GM12865 (cell line): ENCODE data around the gene GBP4.

Experiments used
- DNase-seq: peaks from one replicate; pipeline ENCODE4 v3.0.0; 2010; ENCODE audit warnings: low read depth
- H3K4me3 ChIP-seq: 2 replicates; pipeline ENCODE4 v1.5.1; 2011; ENCODE audit warnings: mild to moderate bottlenecking, low read depth, low read length, control low read depth
- TF ChIP-seq, protein P1 (sequence below): IDR thresholded peaks from 2 replicates; pipeline ENCODE4 v1.5.1; 2011; ENCODE audit warnings: low read length, control low read depth, low read depth, inconsistent platforms; ENCODE audit not compliant: insufficient read depth; ENCODE audit errors: missing control alignments

The GBP4 gene

DNA sequence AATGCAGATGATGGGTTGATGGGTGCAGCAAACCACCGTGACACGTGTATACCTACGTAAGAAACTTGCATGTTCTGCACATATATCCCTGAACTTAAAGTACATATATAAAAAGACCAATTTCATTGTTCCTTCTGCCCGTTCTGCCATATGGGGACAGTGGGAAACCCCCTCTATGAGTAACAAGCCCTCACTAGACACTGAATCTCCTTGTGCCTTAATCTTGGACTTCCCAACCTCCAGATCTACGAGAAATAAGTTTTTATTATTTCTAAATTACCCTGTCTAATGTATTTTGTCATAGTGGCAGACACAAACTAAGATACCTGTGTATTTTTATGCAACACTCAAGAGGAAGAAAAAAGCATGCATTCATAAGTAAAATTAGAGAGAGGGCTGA, 32.9 kb downstream of the GBP4 start:
- no peak for DNase-seq
- H3K4me3 ChIP-seq: no peak overlapping the region
- TF ChIP-seq, protein P1, sequence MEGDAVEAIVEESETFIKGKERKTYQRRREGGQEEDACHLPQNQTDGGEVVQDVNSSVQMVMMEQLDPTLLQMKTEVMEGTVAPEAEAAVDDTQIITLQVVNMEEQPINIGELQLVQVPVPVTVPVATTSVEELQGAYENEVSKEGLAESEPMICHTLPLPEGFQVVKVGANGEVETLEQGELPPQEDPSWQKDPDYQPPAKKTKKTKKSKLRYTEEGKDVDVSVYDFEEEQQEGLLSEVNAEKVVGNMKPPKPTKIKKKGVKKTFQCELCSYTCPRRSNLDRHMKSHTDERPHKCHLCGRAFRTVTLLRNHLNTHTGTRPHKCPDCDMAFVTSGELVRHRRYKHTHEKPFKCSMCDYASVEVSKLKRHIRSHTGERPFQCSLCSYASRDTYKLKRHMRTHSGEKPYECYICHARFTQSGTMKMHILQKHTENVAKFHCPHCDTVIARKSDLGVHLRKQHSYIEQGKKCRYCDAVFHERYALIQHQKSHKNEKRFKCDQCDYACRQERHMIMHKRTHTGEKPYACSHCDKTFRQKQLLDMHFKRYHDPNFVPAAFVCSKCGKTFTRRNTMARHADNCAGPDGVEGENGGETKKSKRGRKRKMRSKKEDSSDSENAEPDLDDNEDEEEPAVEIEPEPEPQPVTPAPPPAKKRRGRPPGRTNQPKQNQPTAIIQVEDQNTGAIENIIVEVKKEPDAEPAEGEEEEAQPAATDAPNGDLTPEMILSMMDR: no peak

DNA sequence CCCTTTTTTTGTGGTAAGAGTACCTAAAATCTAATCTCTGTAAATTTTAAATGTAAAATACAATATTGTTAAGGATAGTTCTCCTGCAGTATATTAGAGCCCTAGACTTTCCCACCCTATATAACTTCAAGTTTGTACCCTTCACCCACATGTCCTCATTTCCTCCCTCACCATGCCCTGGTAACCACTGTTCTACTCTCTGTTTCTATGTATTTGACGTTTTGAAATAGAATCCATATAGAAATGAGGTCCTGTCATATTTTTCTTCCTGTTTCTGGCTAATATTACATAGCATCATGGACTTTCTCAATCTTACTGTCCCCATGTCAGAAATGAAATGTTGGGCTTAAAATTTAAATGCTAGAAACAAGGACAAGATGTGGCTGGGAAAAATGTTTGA, 47.7 kb downstream of the GBP4 start:
- DNase-seq: no peak
- H3K4me3 ChIP-seq: no peak overlapping the region
- TF ChIP-seq, protein P1: no peak

DNA sequence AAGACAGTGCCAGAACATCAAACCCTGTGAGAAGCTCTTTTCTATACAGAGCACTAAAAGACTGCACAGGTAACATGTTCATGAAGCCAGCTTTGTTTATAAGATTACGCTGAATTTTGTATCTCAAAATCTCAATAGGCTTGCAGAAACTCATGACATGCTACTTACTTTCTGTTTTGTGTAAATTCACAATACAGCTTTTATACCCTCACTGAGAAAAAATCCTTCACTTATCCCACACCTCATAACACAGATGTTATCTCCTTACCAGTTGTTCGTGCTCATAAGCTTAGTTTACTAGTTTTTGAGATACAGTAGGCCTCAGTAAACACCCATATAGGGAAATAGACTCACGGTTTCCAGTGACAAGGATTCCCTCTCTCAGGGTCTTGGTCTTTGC, 48.8 kb downstream of the GBP4 start:
- DNase-seq: no peak
- H3K4me3 ChIP-seq: no peak overlapping the region
- TF ChIP-seq, protein P1: no peak

DNA sequence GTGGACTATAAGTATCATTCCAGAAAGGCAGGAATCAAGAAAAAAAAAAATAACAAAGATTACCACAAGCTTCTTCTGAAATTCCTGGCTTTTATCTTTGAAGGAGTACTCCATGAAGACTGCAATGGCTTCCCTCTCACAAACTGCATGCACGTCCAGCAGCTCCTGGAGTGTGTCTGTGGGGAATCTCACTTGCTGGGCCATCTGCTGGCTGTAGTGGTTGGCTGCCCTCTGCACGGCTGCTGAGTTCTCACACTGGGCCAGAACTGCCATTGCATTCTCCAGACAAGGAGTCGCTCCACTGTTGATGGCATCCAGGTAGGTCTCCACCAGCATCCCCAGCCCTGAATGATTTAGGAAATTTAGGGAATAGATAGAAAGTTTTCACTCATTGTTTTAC, 49.5 kb downstream of the GBP4 start:
- TF ChIP-seq, protein P1: no peak
- no peak for DNase-seq
- H3K4me3 ChIP-seq: no peak overlapping the region

GRCh38 chr1:89147678-89148658, 50.8 kb downstream of the GBP4 start:
- DNase-seq: no peak
- H3K4me3 ChIP-seq: no peak overlapping the region
- TF ChIP-seq, protein P1: no peak

DNA sequence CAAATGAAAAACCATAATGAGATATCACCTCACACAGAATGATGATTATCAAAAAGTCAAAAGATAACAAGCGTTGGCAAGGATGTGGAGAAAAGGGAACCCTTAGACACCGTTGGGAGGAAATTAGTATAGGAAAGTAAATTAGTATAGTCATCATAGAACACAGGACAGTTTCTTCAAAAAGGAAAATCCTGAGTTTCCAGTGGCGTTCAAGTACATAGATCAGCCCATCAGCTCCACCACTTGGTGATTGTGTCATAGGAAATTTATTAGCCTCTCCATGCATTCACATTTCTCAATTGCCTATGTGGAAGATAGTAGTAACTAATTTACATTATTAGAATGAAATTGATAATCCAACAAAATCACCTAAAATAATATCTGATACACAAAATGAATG, 52.0 kb downstream of the GBP4 start:
- no peak for DNase-seq
- TF ChIP-seq, protein P1: no peak
- H3K4me3 ChIP-seq: no peak overlapping the region

- TF ChIP-seq, protein P1: no peak
- no peak for DNase-seq
Measured at GRCh38 chr1:89143484-89143883, 55.3 kb downstream of the GBP4 start.

More at GRCh38 chr1:89143484-89143883, 55.3 kb downstream of the GBP4 start:
- H3K4me3 ChIP-seq: no peak overlapping the region
